Caco-2 (cell line): ENCODE data around the gene MTAP. TPM values are rescaled to one million over a fixed set of nuclear protein-coding genes. Genes with fewer than 3 reads are reported as not detected.

ENCODE experiments used
- BruUV-seq: library from RNA; stranded (reverse); fragments of 400-500 nt; replicated peaks from 2 replicates; lab custom pipeline; 2021; lab: Mats Ljungman, UMichigan
- CTCF ChIA-PET: fragments of 300-600 bp; sonication (Branson Sonifier 250); formaldehyde crosslinking; loops from one replicate; lab custom pipeline; 2022; ENCODE audit warnings: antibody characterized with exemption; lab: Charles Lee
- POLR2A ChIA-PET: fragments of 300-600 bp; sonication (Branson Sonifier 250); formaldehyde crosslinking; loops from one replicate; lab custom pipeline; 2022; ENCODE audit warnings: antibody characterized with exemption; lab: Charles Lee
- DNase-seq, 2 experiments: peaks; one replicate each; pipeline versions ENCODE4 v3.0.0 to v3.0.0-alpha.2; 2020 to 2022
- H3K27me3 ChIP-seq: replicated peaks from 2 replicates; pipeline ENCODE4 v1.6.0; 2011; ENCODE audit warnings: low read length; ENCODE audit not compliant: control insufficient read depth, insufficient read depth
- H3K36me3 ChIP-seq: 2 replicates; pipeline ENCODE4 v1.5.1; 2011; ENCODE audit warnings: low read length; ENCODE audit not compliant: control insufficient read depth, insufficient read depth
- H3K4me1 ChIP-seq: fragments of 250-450 bp; sonication (Bioruptor Pico); 2 replicates; pipeline ENCODE4 v1.5.1; 2020; ENCODE audit warnings: mild to moderate bottlenecking
- H3K4me3 ChIP-seq: 2 replicates; pipeline ENCODE4 v1.5.1; 2011; ENCODE audit warnings: low read depth, mild to moderate bottlenecking, control low read depth, low read length
- H3K9me3 ChIP-seq: fragments of 250-450 bp; sonication (Bioruptor Pico); 2 replicates; pipeline ENCODE4 v1.5.1; 2020; ENCODE audit warnings: mild to moderate bottlenecking, moderate library complexity
- H3K27ac Mint-ChIP-seq: one replicate; pipeline ENCODE4 v1.8.0; 2022; ENCODE audit warnings: mixed read lengths; ENCODE audit not compliant: unreplicated experiment
- H3K27me3 Mint-ChIP-seq: one replicate; pipeline ENCODE4 v1.8.0; 2022; ENCODE audit warnings: mixed read lengths; ENCODE audit not compliant: insufficient read depth, unreplicated experiment
- H3K36me3 Mint-ChIP-seq: one replicate; pipeline ENCODE4 v1.8.0; 2022; ENCODE audit warnings: mild to moderate bottlenecking, mixed read lengths; ENCODE audit not compliant: insufficient read depth, unreplicated experiment
- H3K4me1 Mint-ChIP-seq: one replicate; pipeline ENCODE4 v1.8.0; 2022; ENCODE audit warnings: low read depth, mixed read lengths; ENCODE audit not compliant: unreplicated experiment
- H3K4me3 Mint-ChIP-seq: one replicate; pipeline ENCODE4 v1.8.0; 2022; ENCODE audit warnings: mild to moderate bottlenecking, moderate library complexity, mixed read lengths; ENCODE audit not compliant: unreplicated experiment
- H3K9me3 Mint-ChIP-seq: one replicate; pipeline ENCODE4 v1.8.0; 2022; ENCODE audit warnings: mixed read lengths; ENCODE audit not compliant: unreplicated experiment
- CTCF ChIP-seq, 2 experiments: fragments of 200-600 bp in 1 of 2; IDR thresholded peaks; 1 replicate in 1 of 2; 2 replicates in 1 of 2; pipeline versions ENCODE4 v1.5.1 to v1.8.0; 2011 to 2022; ENCODE audit warnings: antibody characterized with exemption in 1 of 2, control low read depth in 1 of 2, inconsistent platforms in 1 of 2, low read depth in 1 of 2, low read length in 1 of 2, mild to moderate bottlenecking in 1 of 2, moderate library complexity in 1 of 2; ENCODE audit not compliant: insufficient read depth in 1 of 2, severe bottlenecking in 1 of 2, unreplicated experiment in 1 of 2
- intact Hi-C: fragments of 100-400 bp; cut with micrococcal nuclease; formaldehyde crosslinking; loops from one replicate; pipeline ENCODE4 v1.10.0; 2022; ENCODE audit not compliant: unreplicated experiment
- total RNA-seq: library from RNA; stranded (reverse); gene quantifications from 2 replicates; pipeline ENCODE4 v1.2.3, GENCODE V29; 2022

Gene MTAP
- total RNA-seq, 1 experiment from 2014 or later, result 53.3 TPM

GRCh38 chr9:21764846-21765245 is 37.6 kb upstream of the MTAP start:
- POLR2A ChIA-PET, result no interaction called here

GRCh38 chr9:21766096-21766495 is 36.3 kb upstream of the MTAP start:
- DNase-seq, result no peak
- no peak overlapping the region for H3K4me3 Mint-ChIP-seq

More at GRCh38 chr9:21764846-21765245, 37.6 kb upstream of the MTAP start:
- H3K27me3 ChIP-seq, result no peaks in the 10 kb centered on the region
- Mint-ChIP-seq H3K9me3 (no peaks in the 10 kb centered on the region), H3K27ac (no peak overlapping the region), H3K4me3 (no peak overlapping the region), H3K36me3 (no peaks in the 10 kb centered on the region), H3K27me3 (no peaks in the 10 kb centered on the region), H3K4me1 (no peaks in the 10 kb centered on the region)
- TF ChIP-seq CTCF (IDR thresholded peaks at IDR 0.05; ENCODE audit: insufficient read depth in 1 of 2, low read depth in 1 of 2, low read length in 1 of 2, severe bottlenecking in 1 of 2, unreplicated experiment in 1 of 2), result no peak
- H3K4me1 ChIP-seq, result no peaks in the 10 kb centered on the region
- H3K4me3 ChIP-seq, result no peak overlapping the region
- CTCF ChIA-PET, result no interaction called here
- no peaks in the 10 kb centered on the region for H3K9me3 ChIP-seq
- DNase-seq, result no peak
- no peaks in the 10 kb centered on the region for H3K36me3 ChIP-seq
- no TSS peak for BruUV-seq
- intact Hi-C loops, result no loop called here

GRCh38 chr9:21770871-21771560 is 31.4 kb upstream of the MTAP start:
- intact Hi-C loops, result no loop called here
- Histone ChIP-seq H3K9me3 (no peaks in the 10 kb centered on the region), H3K4me3 (no peak overlapping the region), H3K4me1 (no peaks in the 10 kb centered on the region), H3K36me3 (no peaks in the 10 kb centered on the region), H3K27me3 (no peaks in the 10 kb centered on the region)
- BruUV-seq, result no TSS peak
- Mint-ChIP-seq H3K4me3 (no peak overlapping the region), H3K4me1 (no peaks in the 10 kb centered on the region), H3K27me3 (no peaks in the 10 kb centered on the region), H3K9me3 (no peaks in the 10 kb centered on the region), H3K27ac (no peak overlapping the region), H3K36me3 (no peaks in the 10 kb centered on the region)
- ChIA-PET CTCF (no interaction called here), POLR2A (no interaction called here)
- no peak for DNase-seq
- TF ChIP-seq CTCF (IDR thresholded peaks at IDR 0.05; ENCODE audit: insufficient read depth in 1 of 2, low read depth in 1 of 2, low read length in 1 of 2, severe bottlenecking in 1 of 2, unreplicated experiment in 1 of 2), result no peak

More at GRCh38 chr9:21766096-21766495, 36.3 kb upstream of the MTAP start:
- Mint-ChIP-seq H3K27ac (no peak overlapping the region), H3K9me3 (no peaks in the 10 kb centered on the region), H3K4me1 (no peaks in the 10 kb centered on the region), H3K36me3 (no peaks in the 10 kb centered on the region), H3K27me3 (no peaks in the 10 kb centered on the region)
- TF ChIP-seq CTCF (IDR thresholded peaks at IDR 0.05; ENCODE audit: insufficient read depth in 1 of 2, low read depth in 1 of 2, low read length in 1 of 2, severe bottlenecking in 1 of 2, unreplicated experiment in 1 of 2), result no peak
- ChIA-PET POLR2A (no interaction called here), CTCF (no interaction called here)
- no peaks in the 10 kb centered on the region for H3K4me1 ChIP-seq
- no peaks in the 10 kb centered on the region for H3K27me3 ChIP-seq
- no peak overlapping the region for H3K4me3 ChIP-seq
- intact Hi-C loops, result no loop called here
- H3K9me3 ChIP-seq, result no peaks in the 10 kb centered on the region
- H3K36me3 ChIP-seq, result no peaks in the 10 kb centered on the region
- no TSS peak for BruUV-seq
